ENCODE measurements around the gene ITGAX. TPM values are rescaled to one million over a fixed set of nuclear protein-coding genes. Genes with fewer than 3 reads are reported as not detected.

ITGAX gene
- total RNA-seq, 1 donor from 2014 or later = not detected

DNA sequence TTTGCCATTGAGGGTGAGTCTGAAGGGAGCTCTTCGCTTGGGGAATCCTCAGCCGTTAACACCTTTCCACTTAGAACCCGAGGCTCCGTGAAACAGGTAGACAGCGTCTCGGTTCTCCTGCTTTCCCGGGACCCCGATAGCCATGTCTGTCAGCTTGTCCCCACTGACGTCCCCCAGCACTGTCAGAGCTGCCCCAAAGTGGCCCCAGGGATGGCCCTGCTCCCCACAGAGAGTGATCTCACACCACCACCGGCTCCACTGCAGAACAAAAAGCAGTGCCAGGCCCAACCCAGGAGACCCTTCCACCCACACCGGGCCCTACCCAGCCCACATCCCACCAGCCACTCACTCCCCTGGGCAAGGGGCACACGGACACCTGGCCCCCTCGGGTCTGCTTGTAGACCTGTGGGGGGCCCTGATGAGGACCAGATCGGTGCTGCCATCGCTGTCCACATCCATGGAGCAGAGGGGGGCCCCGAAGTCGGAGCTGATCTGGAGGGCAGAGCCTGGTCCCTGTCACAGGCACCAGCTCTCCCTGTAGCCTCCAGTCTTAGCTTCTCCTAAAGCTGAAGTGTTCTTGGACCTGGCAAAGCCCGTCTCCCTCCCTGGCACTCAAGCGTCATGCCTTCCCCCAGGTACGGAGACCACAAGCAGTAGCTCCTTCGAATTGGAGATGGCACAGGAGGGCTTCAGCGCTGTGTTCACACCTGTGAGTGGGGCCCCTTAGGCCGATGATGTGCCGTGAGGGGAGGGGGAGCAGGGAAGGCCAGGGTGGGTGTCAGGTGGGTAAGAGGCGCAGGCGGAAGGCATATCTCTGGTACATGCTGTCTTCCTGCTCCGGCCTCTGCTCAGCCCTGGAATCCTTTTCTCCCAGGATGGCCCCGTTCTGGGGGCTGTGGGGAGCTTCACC, 6.5 kb downstream of the ITGAX start:
- Mint-ChIP-seq H3K4me1 (ENCODE audit: unreplicated experiment) (no peaks in the 10 kb centered on the region), H3K27me3 (ENCODE audit: unreplicated experiment) (peaks cover 3% of the 10 kb centered on the region)
- no peak for DNase-seq (ENCODE audit: extremely low spot score, unreplicated experiment)

DNA sequence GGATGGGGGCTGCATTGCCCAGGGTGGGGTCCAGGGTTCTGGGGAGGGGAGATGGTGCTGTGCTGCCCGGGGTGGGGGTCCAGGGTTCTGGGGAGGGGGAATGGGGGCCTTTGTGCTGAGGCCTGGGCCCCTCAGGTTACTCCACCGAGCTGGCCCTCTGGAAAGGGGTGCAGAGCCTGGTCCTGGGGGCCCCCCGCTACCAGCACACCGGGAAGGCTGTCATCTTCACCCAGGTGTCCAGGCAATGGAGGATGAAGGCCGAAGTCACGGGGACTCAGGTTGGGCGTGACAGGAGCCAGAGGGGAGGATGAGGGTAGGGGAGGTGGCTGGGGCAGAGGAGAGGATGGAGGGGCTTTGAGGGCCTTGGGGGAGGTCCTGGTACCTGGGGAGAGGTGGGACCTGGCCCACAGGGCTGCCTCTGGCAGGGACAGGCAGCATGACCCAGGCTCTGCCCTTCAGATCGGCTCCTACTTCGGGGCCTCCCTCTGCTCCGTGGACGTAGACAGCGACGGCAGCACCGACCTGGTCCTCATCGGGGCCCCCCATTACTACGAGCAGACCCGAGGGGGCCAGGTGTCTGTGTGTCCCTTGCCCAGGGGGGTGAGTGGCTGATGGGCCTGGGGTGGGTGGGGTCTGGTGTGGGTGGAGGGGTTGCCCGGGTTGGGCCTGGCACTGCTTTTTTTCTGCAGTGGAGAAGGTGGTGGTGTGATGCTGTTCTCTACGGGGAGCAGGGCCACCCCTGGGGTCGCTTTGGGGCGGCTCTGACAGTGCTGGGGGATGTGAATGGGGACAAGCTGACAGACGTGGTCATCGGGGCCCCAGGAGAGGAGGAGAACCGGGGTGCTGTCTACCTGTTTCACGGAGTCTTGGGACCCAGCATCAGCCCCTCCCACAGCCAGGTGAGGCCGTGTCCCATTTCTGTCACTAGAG, 7.8 kb downstream of the ITGAX start:
- H3K4me3 Mint-ChIP-seq (ENCODE audit: unreplicated experiment) = no peak overlapping the region
- TF ChIP-seq, protein P1, sequence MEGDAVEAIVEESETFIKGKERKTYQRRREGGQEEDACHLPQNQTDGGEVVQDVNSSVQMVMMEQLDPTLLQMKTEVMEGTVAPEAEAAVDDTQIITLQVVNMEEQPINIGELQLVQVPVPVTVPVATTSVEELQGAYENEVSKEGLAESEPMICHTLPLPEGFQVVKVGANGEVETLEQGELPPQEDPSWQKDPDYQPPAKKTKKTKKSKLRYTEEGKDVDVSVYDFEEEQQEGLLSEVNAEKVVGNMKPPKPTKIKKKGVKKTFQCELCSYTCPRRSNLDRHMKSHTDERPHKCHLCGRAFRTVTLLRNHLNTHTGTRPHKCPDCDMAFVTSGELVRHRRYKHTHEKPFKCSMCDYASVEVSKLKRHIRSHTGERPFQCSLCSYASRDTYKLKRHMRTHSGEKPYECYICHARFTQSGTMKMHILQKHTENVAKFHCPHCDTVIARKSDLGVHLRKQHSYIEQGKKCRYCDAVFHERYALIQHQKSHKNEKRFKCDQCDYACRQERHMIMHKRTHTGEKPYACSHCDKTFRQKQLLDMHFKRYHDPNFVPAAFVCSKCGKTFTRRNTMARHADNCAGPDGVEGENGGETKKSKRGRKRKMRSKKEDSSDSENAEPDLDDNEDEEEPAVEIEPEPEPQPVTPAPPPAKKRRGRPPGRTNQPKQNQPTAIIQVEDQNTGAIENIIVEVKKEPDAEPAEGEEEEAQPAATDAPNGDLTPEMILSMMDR (IDR thresholded peaks at IDR 0.05) = no peak

More for the DNA sequence above, 6.5 kb downstream of the ITGAX start:
- H3K27ac Mint-ChIP-seq (ENCODE audit: unreplicated experiment) = no peak overlapping the region
- no peaks in the 10 kb centered on the region for H3K9me3 Mint-ChIP-seq (ENCODE audit: unreplicated experiment)
- no peak overlapping the region for H3K4me3 Mint-ChIP-seq (ENCODE audit: unreplicated experiment)
- H3K36me3 Mint-ChIP-seq (ENCODE audit: unreplicated experiment) = no peaks in the 10 kb centered on the region
- TF ChIP-seq, protein P1 (IDR thresholded peaks at IDR 0.05) = no peak

GRCh38 chr16:31363721-31364120, 8.7 kb downstream of the ITGAX start:
- TF ChIP-seq, protein P1 (IDR thresholded peaks at IDR 0.05) = no peak
- Mint-ChIP-seq H3K4me1 (ENCODE audit: unreplicated experiment) (no peaks in the 10 kb centered on the region), H3K36me3 (ENCODE audit: unreplicated experiment) (no peaks in the 10 kb centered on the region), H3K27me3 (ENCODE audit: unreplicated experiment) (peaks cover 13% of the 10 kb centered on the region), H3K9me3 (ENCODE audit: unreplicated experiment) (no peaks in the 10 kb centered on the region), H3K27ac (ENCODE audit: unreplicated experiment) (no peak overlapping the region), H3K4me3 (ENCODE audit: unreplicated experiment) (no peak overlapping the region)
- DNase-seq (ENCODE audit: extremely low spot score, unreplicated experiment) = no peak

More for the DNA sequence above, 7.8 kb downstream of the ITGAX start:
- H3K36me3 Mint-ChIP-seq (ENCODE audit: unreplicated experiment) = no peaks in the 10 kb centered on the region
- no peaks in the 10 kb centered on the region for H3K4me1 Mint-ChIP-seq (ENCODE audit: unreplicated experiment)
- no peak overlapping the region for H3K27ac Mint-ChIP-seq (ENCODE audit: unreplicated experiment)
- no peaks in the 10 kb centered on the region for H3K9me3 Mint-ChIP-seq (ENCODE audit: unreplicated experiment)
- no peak for DNase-seq (ENCODE audit: extremely low spot score, unreplicated experiment)
- H3K27me3 Mint-ChIP-seq (ENCODE audit: unreplicated experiment) = peaks cover 12% of the 10 kb centered on the region

DNA sequence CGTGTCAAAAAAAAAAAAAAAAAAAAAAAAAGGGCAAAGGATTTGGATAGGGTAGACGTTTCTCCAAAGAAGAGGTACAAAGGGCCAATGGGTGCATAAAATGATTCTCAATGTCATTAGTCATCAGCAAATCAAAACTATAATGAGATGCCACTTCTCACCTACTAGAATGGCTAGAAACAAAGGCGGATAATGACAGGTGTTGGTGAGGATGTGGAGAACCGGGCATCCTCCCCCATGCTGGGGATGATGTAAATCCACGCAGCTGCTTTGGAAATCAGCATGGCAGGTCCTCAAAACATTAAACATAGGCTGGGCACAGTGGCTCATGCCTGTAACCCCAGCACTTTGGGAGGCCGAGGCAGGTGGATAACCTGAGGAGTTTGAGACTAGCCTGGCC, 9.4 kb downstream of the ITGAX start:
- TF ChIP-seq, protein P1 (IDR thresholded peaks at IDR 0.05) = no peak
- Mint-ChIP-seq H3K4me3 (ENCODE audit: unreplicated experiment) (no peak overlapping the region), H3K9me3 (ENCODE audit: unreplicated experiment) (no peaks in the 10 kb centered on the region), H3K4me1 (ENCODE audit: unreplicated experiment) (no peaks in the 10 kb centered on the region), H3K27ac (ENCODE audit: unreplicated experiment) (no peak overlapping the region), H3K27me3 (ENCODE audit: unreplicated experiment) (peaks cover 13% of the 10 kb centered on the region), H3K36me3 (ENCODE audit: unreplicated experiment) (no peaks in the 10 kb centered on the region)
- DNase-seq (ENCODE audit: extremely low spot score, unreplicated experiment) = no peak
